Measurements from ENCODE around the gene WFDC5. TPM values are rescaled to one million over a fixed set of nuclear protein-coding genes. Genes with fewer than 3 reads are reported as not detected.

The WFDC5 gene
- total and polyA plus RNA-seq, 12 donors: not detected

DNA sequence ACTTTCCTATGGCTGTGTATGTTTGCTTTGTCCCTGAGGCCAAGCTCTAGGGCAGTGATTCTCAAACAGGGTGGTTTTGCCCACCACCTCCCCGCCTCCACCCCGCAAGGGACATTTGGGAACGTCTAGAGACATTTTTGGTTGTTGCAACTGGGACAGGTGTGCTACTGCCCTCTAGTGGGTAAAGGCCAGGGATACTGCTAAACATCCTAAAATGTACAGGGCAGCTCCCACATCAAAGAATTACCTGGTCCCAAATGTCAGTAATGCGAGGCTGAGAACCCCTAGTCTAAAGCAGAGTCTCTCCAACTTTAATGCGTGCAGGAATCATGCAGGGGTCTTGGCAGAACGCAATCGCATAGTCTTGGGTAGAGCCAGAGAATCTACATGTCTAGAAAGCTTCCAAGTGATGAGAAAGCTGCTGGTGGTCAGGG, 19.2 kb downstream of the WFDC5 start:
- 3 to 8% (median 7%) methylated on average over 7 of the region's 7 CpGs for WGBS, 4 donors
- Histone ChIP-seq H3K4me3 (no peak overlapping the region), H3K9me3 (replicated peaks in 1 of 3) (no peaks in the 10 kb centered on the region), H3K36me3 (replicated peaks in 1 of 2) (no peaks in the 10 kb centered on the region), H3K4me1 (replicated peaks in 1 of 2) (peaks cover 4 to 15% of the 10 kb centered on the region in 2 donors), H3K27me3 (peaks cover 31% of the 10 kb centered on the region), H3K27ac (no peak overlapping the region)
- TF ChIP-seq, protein P1, sequence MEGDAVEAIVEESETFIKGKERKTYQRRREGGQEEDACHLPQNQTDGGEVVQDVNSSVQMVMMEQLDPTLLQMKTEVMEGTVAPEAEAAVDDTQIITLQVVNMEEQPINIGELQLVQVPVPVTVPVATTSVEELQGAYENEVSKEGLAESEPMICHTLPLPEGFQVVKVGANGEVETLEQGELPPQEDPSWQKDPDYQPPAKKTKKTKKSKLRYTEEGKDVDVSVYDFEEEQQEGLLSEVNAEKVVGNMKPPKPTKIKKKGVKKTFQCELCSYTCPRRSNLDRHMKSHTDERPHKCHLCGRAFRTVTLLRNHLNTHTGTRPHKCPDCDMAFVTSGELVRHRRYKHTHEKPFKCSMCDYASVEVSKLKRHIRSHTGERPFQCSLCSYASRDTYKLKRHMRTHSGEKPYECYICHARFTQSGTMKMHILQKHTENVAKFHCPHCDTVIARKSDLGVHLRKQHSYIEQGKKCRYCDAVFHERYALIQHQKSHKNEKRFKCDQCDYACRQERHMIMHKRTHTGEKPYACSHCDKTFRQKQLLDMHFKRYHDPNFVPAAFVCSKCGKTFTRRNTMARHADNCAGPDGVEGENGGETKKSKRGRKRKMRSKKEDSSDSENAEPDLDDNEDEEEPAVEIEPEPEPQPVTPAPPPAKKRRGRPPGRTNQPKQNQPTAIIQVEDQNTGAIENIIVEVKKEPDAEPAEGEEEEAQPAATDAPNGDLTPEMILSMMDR (IDR thresholded peaks at IDR 0.05): peak; percentile 58 to 77 (median 72)
- no peak for TF ChIP-seq POLR2A (IDR thresholded peaks at IDR 0.05)
- peak; percentile 55 to 79 (median 70) for DNase-seq
- intact Hi-C loops (cut with DNase I): loop anchor here in 1 of 2 donors (5.0 kb wide), 1 partner anchor 191 kb away; no protein-coding TSS in a partner anchor

GRCh38 chr20:45094864-45095574, 20.0 kb downstream of the WFDC5 start:
- intact Hi-C loops (cut with DNase I): loop anchor here in 1 of 2 donors (5.0 kb wide), 2 partner anchors 53 to 192 kb away; no protein-coding TSS in a partner anchor
- Histone ChIP-seq H3K9me3 (replicated peaks in 1 of 3) (no peaks in the 10 kb centered on the region), H3K36me3 (replicated peaks in 1 of 2) (no peaks in the 10 kb centered on the region), H3K4me3 (no peak overlapping the region), H3K4me1 (replicated peaks in 1 of 2) (peaks cover 4 to 11% of the 10 kb centered on the region in 2 donors), H3K27me3 (peaks cover 28% of the 10 kb centered on the region), H3K27ac (no peak overlapping the region)
- TF ChIP-seq, protein P1 (IDR thresholded peaks at IDR 0.05): no peak
- no peak for TF ChIP-seq POLR2A (IDR thresholded peaks at IDR 0.05)
- WGBS, 4 donors: 88 to 100% (median 95%) methylated on average over 3 to 11 of the region's 11 CpGs
- DNase-seq: no peak

GRCh38 chr20:45094201-45094600, 20.8 kb downstream of the WFDC5 start:
- no peaks in the 10 kb centered on the region for H3K9me3 ChIP-seq (replicated peaks in 1 of 3)
- intact Hi-C loops (cut with DNase I): loop anchor here in 1 of 2 donors (5.0 kb wide), 1 partner anchor 52 kb away; no protein-coding TSS in a partner anchor
- no peak overlapping the region for H3K4me3 ChIP-seq
- peaks cover 4 to 11% of the 10 kb centered on the region in 2 donors for H3K4me1 ChIP-seq (replicated peaks in 1 of 2)
- no peak for DNase-seq
- H3K36me3 ChIP-seq (replicated peaks in 1 of 2): no peaks in the 10 kb centered on the region
- no peak overlapping the region for H3K27ac ChIP-seq
- H3K27me3 ChIP-seq: peaks cover 25% of the 10 kb centered on the region
- WGBS, 4 donors: 85 to 93% (median 89%) methylated on average over 2 of the region's 2 CpGs
- TF ChIP-seq POLR2A (IDR thresholded peaks at IDR 0.05): no peak
- TF ChIP-seq, protein P1 (IDR thresholded peaks at IDR 0.05): no peak

DNA sequence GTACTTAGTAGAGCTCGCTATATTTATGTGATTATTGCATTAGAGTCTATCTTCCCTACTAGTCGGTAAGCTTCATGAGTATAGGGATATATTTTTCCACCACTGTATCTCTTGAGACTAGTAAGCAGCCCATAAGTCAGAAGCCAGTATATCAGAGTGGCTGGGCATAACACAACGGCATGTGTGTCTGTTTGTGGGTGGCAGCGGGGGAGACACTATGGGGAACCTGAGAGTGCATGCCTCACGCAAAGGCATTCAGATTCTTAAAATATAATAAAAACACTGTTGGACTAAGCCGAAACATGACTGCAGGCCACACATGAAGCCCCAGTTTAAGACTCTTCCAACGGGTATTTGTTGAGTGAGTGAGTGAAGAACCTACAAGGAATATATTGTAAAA, 22.1 kb downstream of the WFDC5 start:
- H3K36me3 ChIP-seq (replicated peaks in 1 of 2): no peaks in the 10 kb centered on the region
- no peak overlapping the region for H3K27ac ChIP-seq
- peaks cover 17% of the 10 kb centered on the region for H3K27me3 ChIP-seq
- 88 to 97% (median 96%) methylated on average over 7 of the region's 7 CpGs for WGBS, 4 donors
- DNase-seq: no peak
- H3K4me1 ChIP-seq (replicated peaks in 1 of 2): peaks cover 4 to 7% of the 10 kb centered on the region in 2 donors
- no peak overlapping the region for H3K4me3 ChIP-seq
- H3K9me3 ChIP-seq (replicated peaks in 1 of 3): no peaks in the 10 kb centered on the region
- intact Hi-C loops (cut with DNase I): loop anchor here in 1 of 2 donors (5.0 kb wide), 1 partner anchor 51 kb away; no protein-coding TSS in a partner anchor
- no peak for TF ChIP-seq POLR2A (IDR thresholded peaks at IDR 0.05)
- TF ChIP-seq, protein P1 (IDR thresholded peaks at IDR 0.05): no peak

Data from adrenal gland (tissue), 12 donors.